NCI-H345 treated with DMSO at 0.1 percent for 48 hours (cell line): Measurements from ENCODE around the gene CEACAM19.
"Not testable (repeated sequence)": the region's sequence is repeated elsewhere in the genome, so short reads cannot be mapped to it uniquely, and the experiment has no call there.

Experiments used
- DNase-seq: peaks from one replicate; lab custom pipeline; 2025; ENCODE audit not compliant: unreplicated experiment; lab: John Stamatoyannopoulos, UW

Gene CEACAM19

DNA sequence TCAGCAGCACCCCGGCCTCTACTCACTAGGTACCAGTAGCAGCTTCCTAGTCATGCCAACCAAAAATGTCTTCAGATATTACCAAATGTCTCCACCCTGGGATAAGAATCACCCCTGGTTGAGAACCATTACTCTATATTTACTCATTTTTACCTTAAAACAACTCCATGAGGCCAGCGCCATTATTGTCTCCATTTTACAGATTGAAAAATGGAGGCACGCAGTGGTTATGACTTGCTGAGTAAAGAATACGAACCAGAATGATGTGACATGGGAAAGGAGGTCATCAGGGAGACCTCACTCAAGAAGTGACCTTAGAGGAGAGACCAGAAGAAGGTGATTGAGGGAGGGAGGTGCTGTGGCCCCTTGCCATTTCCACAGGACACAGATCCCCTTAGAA lies 2.2 kb downstream of the CEACAM19 start:
- DNase-seq, result no peak

DNA sequence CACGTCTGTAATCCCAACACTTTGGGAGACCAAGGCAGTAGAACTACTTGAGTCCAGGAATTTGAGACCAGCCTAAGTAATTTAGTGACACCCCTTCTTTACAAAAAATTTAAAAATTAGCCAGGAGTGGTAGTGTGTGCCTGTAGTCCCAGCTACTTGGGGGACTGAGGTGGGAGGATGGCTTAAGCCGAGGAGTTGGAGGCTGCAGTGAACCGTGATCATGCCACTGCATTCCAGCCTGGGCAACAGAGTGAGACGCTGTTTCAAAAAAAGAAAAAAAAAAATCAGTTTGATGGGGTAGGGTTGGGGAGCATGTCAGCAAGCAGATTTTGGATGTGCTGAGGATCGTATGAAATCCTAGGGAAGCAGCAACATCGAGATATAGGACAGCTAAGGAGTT lies 4.2 kb downstream of the CEACAM19 start:
- no peak for DNase-seq

DNA sequence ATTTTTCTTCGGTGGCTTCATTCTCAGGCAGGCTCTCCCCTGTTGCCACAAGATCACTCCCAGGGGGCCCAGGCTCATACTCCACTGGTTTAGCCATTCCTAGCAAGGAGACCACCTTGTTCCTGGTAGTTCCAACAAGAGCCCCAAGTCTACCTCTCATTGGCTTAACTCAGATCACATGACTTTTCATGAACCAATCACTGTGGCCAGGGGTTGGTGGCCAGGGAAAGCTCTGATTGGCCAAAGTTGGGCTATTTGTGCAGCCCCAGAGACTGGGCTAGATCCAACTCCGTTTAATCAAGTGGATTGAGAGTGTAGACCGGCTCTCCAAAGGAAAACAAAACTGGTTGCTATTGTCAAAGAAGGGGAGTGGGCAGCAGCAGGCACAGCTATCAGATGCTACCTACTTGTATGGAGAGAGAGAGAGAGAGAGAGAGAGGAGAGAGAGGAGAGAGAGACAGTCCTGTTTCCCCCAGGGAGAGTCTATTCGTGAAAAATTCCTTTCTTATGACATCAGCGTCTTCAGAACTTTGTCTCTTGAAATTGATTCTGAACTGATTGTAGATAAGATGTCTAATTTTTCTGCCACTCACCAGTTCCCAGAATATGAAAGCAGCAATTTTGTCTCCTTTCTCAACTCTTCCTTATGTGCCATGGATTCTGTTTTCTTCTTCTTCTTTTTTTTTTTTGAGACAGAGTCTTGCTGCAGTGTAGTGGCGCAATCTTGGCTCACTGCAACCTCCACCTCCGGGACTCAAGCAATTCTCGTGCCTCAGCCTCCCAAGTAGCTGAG lies 5.9 kb downstream of the CEACAM19 start:
- no peak for DNase-seq

DNA sequence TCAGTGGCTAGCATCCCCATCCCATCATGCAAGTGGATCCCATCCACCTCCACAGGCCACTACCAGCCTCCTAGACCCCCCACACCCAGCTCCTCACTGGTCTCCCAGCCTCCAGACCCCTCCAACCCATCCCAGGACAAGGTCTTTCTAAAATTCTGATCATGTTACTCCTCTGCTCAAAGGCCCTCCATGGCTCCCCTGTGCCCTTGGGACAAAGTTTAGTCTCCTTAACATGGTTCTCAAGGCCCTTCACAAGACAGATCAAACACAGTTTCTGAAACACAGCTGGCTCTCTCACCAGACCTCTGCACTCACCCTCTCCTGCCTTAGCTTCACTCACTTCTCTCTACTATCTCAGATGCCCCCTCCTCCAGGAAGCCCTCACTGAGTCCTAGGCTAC lies 9.3 kb downstream of the CEACAM19 start:
- no peak for DNase-seq

DNA sequence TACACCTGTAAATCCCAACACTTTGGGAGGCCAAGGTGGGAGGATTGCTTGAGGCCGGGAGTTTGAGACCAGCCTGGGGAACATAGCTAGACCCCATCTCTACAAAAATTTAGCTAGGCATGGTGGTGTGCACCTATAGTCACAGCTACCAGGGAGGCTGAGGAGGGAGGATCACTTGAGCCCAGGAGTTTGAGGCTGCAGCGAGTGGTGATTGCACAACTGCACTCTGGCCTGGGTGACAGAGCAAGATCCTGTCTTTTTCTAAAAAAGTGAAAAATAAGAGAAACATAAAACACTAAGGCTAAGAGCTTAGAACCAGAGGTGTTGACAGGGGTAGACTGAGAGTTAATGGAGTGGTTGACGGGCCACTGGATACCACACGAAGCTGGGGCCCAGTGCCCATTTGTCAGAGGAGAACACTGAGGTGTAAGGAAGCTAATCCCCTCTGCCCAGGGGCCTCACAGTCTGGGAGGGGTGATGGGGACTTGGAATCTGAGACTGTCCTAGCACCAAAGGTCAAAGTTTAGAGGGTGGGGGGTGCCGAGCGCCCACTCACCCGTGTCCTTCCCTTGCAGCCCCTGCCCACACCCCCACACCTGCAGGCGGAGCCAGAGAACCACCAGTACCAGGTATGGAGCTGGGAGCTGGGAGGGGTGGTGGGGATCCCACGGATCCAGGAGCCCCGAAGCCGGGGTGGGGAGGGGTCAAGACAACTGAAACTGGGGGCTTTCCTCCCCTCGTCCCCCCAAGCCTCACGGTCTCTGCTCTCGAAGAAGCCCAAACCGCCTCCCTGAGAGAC lies 10.9 kb downstream of the CEACAM19 start:
- no peak for DNase-seq

DNA sequence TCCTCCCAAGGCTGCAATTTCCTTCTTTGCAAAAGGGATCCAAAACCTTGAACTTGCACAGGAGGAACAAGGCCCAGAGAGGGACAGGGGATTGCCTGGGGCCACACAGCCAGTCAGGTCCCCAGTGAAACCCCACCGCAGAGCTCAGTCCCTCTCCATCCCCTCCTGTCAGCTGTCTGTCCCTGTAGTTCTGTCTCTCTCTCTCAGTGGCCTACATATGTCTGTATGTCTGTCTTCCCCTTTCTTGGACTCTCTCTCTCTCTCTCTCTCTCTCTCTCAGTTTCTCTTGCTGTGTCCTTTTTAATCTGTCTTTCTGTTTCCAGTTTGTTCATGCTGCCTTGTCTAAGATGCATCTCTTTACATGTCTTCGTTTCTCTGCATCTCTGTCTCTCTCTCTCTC lies 11.5 kb downstream of the CEACAM19 start:
- DNase-seq, result no peak

DNA sequence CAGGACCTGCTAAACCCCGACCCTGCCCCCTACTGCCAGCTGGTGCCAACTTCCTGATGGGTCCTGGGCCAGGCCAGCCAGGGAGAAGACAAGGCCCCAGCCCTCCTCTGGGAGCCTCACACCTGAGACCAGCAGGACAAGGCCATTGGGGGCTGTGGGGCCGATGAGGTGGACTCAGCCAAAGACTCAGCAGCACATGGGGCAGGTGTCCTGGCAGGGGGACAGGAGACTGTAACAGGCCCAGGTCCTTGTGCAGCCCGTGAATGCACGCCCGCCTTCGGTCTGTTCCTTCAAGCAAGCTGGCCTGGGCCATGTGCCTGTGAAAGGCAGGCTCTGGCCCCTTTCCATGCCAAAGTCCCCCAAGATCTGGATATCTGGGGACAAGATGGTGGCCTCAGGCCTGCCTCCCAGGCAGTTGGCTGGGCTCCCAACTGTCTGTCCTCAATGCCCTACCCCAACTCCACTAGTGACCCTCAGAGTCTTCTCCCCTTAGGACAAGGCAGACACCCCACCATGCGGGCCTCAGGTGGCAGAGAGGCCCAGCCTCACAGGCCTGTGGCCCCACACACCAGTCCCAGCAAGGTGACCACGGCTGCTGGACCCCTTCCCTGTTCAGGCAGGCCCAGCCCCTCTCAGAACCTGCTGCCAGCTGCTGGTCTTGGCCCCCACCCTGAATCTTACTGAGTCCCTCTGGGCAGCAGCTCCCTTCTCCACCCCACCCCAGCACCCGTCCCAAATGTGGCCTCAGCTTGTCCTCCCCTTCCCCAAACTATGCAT lies 12.3 kb downstream of the CEACAM19 start:
- DNase-seq, result no peak

DNA sequence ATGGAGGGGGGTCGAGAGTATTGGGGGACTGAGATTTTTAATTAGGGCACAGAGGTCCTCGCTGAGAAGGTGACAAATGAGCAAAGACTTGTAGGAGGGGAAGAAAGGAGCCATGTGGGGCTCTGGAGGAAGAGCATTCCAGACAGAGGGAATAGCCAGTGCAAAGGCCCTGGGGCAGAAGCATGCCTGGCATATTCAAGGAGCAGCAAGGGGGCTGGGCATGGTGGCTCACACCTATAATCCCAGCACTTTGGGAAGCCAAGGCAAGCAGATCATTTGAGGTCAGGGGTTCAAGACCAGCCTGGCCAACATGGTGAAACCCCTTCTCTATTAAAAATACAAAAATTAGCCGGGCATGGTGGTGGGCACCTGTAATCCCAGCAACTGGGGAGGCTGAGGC lies 13.1 kb downstream of the CEACAM19 start:
- DNase-seq, result not testable (repeated sequence)

DNA sequence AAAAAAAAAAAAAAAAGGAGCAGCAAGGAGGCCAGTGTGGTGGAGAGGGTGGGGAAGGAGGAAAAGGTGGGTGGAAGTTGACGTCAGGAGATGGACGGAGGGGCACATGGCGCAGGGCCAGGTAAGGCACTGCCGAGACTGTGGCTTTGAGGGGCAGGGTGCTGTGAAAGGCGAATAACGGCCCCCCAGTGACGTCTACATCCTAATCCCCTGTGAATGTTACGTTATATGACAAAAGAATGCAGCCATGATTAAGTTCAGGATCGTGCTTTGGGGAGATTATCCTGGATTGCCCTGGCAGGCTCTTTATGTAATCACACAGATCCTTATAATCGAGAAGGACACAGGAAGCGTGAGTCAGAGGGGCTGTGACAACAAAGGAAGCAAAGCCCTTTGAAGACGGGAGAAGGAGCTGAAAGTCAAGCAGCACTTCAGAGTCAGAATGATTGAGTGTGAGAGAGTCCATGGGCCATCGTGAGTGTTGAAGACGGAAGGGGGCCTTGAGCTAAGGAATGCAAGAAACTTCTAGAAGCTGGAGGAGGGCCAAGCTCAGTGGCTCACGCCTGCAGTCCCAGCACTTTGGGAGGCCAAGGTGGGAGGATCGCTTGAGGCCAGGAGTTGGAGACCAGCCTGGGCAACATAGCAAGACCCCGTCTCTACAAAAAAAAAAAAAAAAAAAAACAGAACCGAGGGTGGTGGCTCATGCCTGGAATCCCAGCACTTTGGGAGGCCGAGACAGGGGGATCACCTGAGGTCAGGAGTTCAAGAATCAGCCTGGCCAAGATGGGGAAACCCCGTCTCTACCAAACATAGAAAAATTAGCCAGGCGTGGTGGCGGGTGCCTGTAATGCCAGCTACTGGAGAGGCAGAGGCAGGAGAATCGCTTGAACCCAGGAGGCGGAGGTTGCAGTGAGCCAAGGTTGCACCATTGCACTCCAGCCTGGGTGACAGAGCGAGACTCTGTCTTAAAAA lies 13.9 kb downstream of the CEACAM19 start:
- DNase-seq, result no peak

DNA sequence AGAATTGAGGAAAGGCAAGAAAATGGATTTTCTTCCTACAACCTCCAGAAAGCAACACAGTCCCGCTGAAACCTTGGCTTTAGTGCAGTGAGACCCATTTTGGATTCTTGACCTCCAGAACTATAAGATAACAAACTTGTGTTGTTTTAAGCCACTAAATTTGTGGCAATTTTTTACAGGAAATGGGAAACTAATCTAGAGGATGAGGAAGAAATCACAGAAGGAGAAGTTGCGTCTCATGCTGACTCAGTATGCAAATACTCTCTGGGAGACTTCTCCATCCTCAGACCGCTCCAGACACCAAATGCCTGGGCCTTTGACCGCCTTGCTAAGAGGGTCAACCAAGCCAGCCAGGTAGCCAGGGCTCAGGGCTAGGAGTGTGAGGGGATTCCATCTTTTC lies 14.6 kb downstream of the CEACAM19 start:
- no peak for DNase-seq

DNA sequence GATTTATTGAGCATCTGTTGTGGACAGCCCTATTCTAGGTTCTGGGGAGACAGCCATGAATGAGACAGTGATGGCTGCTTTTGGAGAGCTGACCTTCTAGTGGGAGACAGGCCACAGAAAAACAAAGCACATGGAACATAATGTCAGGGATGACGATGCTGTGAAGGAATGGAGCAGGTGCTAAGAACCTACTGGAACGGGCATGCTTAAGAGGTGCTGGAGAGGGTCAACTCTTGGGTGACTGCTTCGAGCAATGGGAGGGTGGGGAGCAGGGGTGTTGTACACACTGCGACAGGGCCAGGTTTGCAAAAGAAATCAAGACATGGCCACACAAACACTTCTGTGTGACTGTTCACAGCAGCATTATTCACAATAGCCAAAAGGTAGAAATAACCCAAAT lies 15.6 kb downstream of the CEACAM19 start:
- DNase-seq, result no peak

DNA sequence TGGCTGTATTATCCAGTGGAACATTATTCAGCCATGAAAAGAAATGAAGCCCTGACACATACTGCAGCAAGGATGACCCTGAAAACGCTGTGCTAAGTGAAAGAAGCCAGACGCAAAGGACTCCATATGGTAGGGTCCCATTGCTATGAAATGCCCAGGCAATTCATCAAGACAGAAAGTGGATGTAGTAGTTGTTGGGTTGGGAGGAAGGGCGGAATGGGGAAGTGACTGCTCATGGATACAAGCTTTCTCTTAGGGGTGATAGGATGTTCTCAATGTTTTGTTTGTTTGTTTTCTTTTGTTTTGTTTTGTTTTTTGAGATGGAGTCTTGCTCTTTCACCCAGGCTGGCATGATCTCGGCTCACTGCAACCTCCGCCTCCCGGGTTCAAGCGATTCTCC lies 16.6 kb downstream of the CEACAM19 start:
- no peak for DNase-seq

DNA sequence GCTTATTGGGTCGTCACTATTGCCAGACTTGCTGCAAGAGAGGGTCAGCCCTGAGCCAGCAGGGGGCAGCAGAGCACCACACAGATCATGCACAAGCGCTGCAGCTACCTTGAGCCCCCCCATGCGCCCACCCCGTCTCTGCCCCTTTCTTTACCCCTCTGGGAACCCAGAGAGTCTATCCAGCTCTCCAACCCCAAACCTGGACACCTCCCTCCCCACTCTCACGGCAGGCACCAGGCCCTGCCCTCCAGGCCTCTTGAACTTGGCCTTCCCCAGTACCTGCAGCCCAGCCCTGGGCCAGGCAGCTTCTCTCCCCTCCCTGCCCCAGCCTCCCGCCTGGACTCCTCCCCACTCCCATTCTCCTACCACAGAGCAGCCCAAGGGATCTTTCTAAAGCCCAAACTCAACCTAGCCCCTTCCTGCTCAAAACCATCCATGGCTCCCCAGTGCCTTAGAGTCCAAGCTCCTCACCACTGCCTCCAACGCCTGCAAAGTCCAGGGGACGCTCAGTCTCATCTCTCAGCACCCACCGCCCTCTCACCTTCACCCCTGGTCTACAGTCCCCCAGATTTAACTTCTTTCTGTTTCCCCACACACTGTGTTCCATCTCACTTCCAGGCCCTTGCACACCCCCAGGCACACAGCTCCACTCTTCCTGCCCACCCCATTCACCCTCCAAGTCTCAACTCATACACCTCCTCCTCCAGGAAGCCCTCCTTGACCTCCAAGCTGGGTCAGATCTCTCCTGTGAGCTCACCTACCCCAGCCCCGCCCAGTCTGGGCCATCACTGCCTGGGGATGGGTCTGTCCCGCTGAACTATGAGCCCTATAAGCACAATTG lies 18.2 kb downstream of the CEACAM19 start:
- DNase-seq, result no peak

DNA sequence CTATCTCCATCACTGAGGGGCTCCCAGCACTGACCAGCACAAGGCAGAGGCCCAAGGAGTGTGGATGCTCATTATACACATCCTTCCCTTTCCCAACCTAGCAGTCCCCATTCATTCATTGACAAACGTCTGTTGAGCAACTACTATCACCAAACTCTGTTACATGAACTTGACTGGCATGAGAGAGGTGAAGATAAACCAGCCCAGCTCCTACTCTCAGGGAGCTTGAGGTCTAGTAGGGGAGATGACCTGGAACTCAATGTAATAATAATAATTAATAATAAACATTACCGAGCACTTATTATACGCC lies 18.8 kb downstream of the CEACAM19 start:
- DNase-seq, result no peak

DNA sequence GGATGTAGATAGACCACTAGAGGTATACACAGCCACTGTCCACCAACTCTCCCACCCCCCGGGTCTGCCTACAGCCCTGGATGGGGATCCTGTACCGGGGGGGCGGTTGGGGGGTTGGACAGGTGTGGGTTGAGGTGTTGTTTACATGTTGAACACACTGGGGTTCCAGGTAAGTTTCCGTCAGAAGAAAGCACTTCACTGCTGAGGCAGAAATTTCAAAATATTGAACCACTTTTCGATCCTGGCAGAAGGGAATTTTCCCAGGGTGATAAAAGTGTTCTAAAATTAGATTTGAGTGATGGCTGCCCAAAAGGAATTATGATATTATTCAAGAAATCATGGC lies 21.1 kb downstream of the CEACAM19 start:
- DNase-seq, result no peak

DNA sequence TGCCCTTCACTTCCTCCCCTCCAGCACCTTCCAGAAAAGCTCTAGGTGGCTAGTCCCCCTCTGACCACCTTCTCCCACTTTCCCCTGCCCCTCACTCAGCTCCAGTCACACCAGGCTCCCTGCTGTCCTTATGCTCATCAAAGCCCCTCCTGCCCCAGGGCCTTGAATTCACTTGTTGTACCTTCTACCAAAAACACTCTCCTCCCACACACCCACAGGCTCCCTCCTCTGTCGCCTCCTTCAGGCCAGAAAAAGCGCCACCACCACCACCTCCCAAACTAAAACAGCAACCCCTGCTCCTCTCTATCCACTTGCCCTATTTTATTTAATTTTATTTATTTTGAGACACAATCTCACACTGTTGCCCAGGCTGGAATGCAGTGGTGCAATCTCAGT lies 22.9 kb downstream of the CEACAM19 start:
- DNase-seq, result no peak

DNA sequence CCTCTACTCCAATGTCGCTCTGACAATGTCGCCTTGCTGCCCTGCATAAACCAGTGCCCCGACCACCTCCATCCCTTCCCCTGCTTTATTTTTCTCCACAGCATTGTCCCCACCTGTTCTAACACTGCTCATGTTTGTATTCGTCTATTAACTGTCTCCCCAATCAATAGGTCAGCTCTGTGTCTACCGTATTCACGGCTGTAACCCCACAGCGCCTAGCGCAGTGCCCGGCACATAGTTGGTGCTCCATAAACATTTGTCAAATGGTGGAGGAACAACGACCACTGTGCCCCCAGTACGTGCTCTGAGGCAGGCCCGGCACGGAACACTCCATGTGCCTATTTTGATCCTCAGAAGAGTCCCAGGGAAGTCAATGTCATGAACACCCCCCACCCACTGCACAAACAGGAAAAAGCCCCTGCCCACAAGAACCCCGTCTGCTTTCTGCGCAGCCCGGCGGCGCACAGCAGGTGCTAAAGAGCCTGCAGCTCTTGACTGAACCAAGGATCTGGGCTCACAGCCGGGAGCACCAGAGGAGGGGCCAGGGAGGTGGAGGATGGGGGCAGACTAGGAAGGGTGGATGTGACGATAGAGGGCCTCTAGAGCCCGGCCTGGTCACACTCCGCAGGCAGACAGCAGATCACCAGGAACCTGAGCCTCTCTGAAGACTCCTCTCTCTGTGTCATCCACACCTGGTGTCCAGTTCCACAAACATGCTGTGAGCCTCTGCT lies 25.8 kb downstream of the CEACAM19 start:
- no peak for DNase-seq

DNA sequence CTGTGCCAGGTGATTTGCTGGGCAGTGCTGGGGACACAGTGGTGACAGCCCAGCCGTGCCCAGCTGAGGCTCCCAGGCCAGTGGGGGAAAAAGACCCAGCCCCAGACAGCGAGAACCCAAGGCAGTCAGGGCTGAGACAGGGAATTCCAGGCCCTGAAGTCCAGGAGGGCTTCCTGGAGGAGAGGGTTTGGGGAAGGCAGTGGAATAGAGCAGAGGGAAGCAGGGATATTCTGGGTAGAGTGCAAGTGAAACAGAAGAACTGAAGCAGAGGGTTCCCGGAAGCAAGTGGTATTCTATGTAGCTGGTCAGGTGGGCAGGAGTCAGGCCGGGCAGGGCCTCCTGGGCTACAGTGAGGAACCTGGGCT lies 26.4 kb downstream of the CEACAM19 start:
- DNase-seq, result no peak

DNA sequence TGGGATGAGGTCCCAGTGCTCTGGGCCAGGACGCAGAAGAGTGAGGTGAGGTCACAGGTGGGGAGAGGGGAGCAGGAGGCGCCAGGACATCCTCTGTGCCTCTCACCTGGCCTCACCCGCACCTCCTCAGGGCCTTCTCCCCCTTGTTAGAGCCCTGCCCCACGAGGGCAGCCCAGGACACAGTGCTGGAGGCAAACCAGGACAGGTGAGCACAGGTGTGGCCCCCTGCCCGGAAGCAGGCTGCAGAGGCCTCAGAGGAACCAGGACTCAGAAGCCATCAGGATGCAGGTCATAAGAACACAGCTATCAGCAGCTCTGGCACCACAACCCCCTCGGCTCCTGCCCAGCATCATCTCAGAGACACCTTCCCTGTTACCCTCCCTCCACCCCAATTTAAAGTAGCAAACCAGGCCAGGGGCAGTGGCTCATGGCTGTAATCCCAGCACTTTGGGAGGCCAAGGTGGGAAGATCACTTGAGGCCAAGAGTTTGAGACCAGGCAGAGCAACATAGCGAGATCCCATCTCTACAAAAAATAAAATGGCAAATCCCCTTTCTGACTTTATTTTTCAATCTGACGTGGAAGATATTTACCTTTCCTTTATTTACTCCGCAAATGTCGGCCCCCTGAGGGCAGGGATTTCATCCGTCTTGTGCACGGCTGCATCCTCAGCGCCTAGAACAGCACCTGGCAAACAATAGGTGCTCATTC lies 27.4 kb downstream of the CEACAM19 start, which contains the start of gene CEACAM16:
CEACAM16 (plus strand) TSS at position 660 of the 710 bp plus-strand sequence. CDS start 2,306 bp downstream, outside the sequence.
- DNase-seq, result no peak
